Liver (tissue), 9 donors: ENCODE results near the gene RDX. TPM values are rescaled to one million over a fixed set of nuclear protein-coding genes. Genes with fewer than 3 reads are reported as not detected.

Source experiments
- DNase-seq: peaks from one replicate; pipeline ENCODE4 v3.0.0-alpha.2; 2017; ENCODE audit warnings: low spot score
- H3K27ac ChIP-seq, 2 donors: one replicate each; pipeline ENCODE4 v1.7.0; 2013; ENCODE audit warnings: inconsistent platforms in 2 of 2, low read length in 2 of 2, control low read depth in 1 of 2, low read depth in 1 of 2, mild to moderate bottlenecking in 1 of 2
- H3K27me3 ChIP-seq, 4 donors: one replicate each; pipeline versions ENCODE4 v1.6.1 to v1.7.0; 2013; ENCODE audit warnings: low read length in 3 of 4, inconsistent platforms in 1 of 4, mild to moderate bottlenecking in 1 of 4, moderate library complexity in 1 of 4; ENCODE audit not compliant: control insufficient read depth in 4 of 4, insufficient read depth in 4 of 4
- H3K36me3 ChIP-seq, 4 donors: one replicate each; pipeline versions ENCODE4 v1.6.1 to v1.7.0; 2013; ENCODE audit warnings: low read length in 3 of 4, mild to moderate bottlenecking in 3 of 4, low read depth in 1 of 4, moderate library complexity in 1 of 4; ENCODE audit not compliant: control insufficient read depth in 4 of 4, insufficient read depth in 3 of 4
- H3K4me1 ChIP-seq, 4 donors: one replicate each; pipeline versions ENCODE4 v1.6.1 to v1.7.0; 2013; ENCODE audit warnings: low read length in 3 of 4, mild to moderate bottlenecking in 3 of 4, moderate library complexity in 1 of 4; ENCODE audit not compliant: control insufficient read depth in 4 of 4, insufficient read depth in 4 of 4
- H3K4me3 ChIP-seq, 3 donors: one replicate each; pipeline versions ENCODE4 v1.6.1 to v1.7.0; 2013; ENCODE audit warnings: low read length in 3 of 3, control low read depth in 1 of 3, low read depth in 1 of 3, mild to moderate bottlenecking in 1 of 3
- H3K9ac ChIP-seq, 2 donors: one replicate each; pipeline ENCODE4 v1.7.0; 2013; ENCODE audit warnings: low read length in 2 of 2, mild to moderate bottlenecking in 2 of 2, moderate library complexity in 2 of 2, control low read depth in 1 of 2, low read depth in 1 of 2
- H3K9me3 ChIP-seq, 4 donors: one replicate each; pipeline versions ENCODE4 v1.6.1 to v1.7.0; 2013; ENCODE audit warnings: low read length in 3 of 4; ENCODE audit not compliant: control insufficient read depth in 4 of 4
- EGR1 ChIP-seq, 2 donors: IDR thresholded peaks; 2 replicates each; pipeline ENCODE4 v1.6.1; 2016 to 2018; ENCODE audit warnings: antibody characterized with exemption in 2 of 2, low read depth in 2 of 2
- GABPA ChIP-seq, 2 donors: IDR thresholded peaks in 1 of 2; conservative IDR thresholded peaks in 1 of 2; 2 replicates each; pipeline ENCODE4 v1.6.1; 2016; ENCODE audit warnings: antibody characterized with exemption in 2 of 2, mild to moderate bottlenecking in 1 of 2, moderate library complexity in 1 of 2
- HNF4G ChIP-seq: IDR thresholded peaks from 2 replicates; pipeline ENCODE4 v1.6.1; 2016; ENCODE audit warnings: antibody characterized with exemption
- JUND ChIP-seq, 2 donors: IDR thresholded peaks; 2 replicates each; pipeline ENCODE4 v1.6.1; 2016; ENCODE audit warnings: antibody characterized with exemption in 2 of 2
- RAD21 ChIP-seq, 2 donors: IDR thresholded peaks; 2 replicates each; pipeline ENCODE4 v1.6.1; 2016; ENCODE audit warnings: antibody characterized with exemption in 2 of 2, mild to moderate bottlenecking in 2 of 2
- RXRA ChIP-seq, 2 donors: IDR thresholded peaks; 2 replicates each; pipeline ENCODE4 v1.6.1; 2017 to 2018; ENCODE audit warnings: antibody characterized with exemption in 2 of 2, mild to moderate bottlenecking in 1 of 2
- SP1 ChIP-seq: IDR thresholded peaks from 2 replicates; pipeline ENCODE4 v1.6.1; 2018; ENCODE audit warnings: antibody characterized with exemption, mild to moderate bottlenecking
- TAF1 ChIP-seq: conservative IDR thresholded peaks from 2 replicates; pipeline ENCODE4 v1.6.1; 2016; ENCODE audit warnings: antibody characterized with exemption, mild to moderate bottlenecking
- YY1 ChIP-seq: IDR thresholded peaks from 2 replicates; pipeline ENCODE4 v1.6.1; 2016; ENCODE audit warnings: antibody characterized with exemption, mild to moderate bottlenecking
- WGBS: extraction: QIAGEN DNeasy Blood & Tissue Kit; methylation state at CpG from one replicate; pipeline ENCODE4 v1.1.7; 2013; 5-methylcytosine and 5-hydroxymethylcytosine counted together
- polyA plus RNA-seq, 2 donors: library from polyadenylated mRNA; stranded (reverse) in 1 of 2; unstranded in 1 of 2; fragments of 200-250 nt in 1 of 2; fragments of >200 nt in 1 of 2; fragmentation: Nextera tagmentation in 1 of 2; extraction: Ambion mirVana in 1 of 2; gene quantifications; one replicate each; pipeline versions ENCODE4 v1.2.1 to v1.2.3, GENCODE V29; 2013 to 2015
- total RNA-seq, 2 donors: library from RNA; depleted of rRNA; stranded (reverse); fragments of >200 nt; gene quantifications; one replicate each; pipeline ENCODE4 v1.2.3, GENCODE V29; 2014
- TF ChIP-seq, protein P1 (sequence below): IDR thresholded peaks from 2 replicates; pipeline ENCODE4 v1.6.1; 2016; ENCODE audit warnings: antibody characterized with exemption
- TF ChIP-seq, protein P2 (sequence below): IDR thresholded peaks from 2 replicates; pipeline ENCODE4 v1.6.1; 2016; ENCODE audit warnings: antibody characterized with exemption
- TF ChIP-seq, protein P3 (sequence below): IDR thresholded peaks from 2 replicates; pipeline ENCODE4 v1.6.1; 2016; ENCODE audit warnings: antibody characterized with exemption, mild to moderate bottlenecking
- TF ChIP-seq, protein P4 (sequence below): fragments of 150-350 bp; IDR thresholded peaks from 2 replicates; pipeline ENCODE4 v1.5.1; 2017; ENCODE audit warnings: improper control_type of control experiment, low read depth, low read length; ENCODE audit not compliant: missing input control
- donor health status: healthy.
- donor health status: healthy.
- donor health status: healthy.
- donor health status: healthy.
- donor health status: healthy.

The RDX gene
- total and polyA plus RNA-seq, 4 donors: 19.9 to 116 (median 53.9) TPM

DNA sequence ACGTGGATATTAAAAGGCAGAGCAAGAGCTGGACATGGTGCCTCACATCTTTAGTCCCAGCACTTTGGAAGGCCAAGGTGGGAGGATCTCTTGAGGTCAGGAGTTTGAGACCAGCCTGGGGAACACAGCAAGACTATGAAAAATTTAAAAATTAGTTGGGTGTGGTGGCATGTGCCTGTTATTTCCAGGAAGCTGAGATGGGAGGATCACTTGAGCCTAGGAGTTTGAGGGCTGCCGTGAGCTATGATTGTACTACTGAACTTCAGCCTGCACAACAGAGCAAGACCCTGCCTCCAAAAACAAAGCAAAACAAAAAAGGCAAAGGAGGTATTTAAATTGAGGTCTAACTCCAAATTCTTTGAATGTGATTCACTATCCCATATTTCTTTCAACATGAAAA lies 23.5 kb downstream of the RDX start:
- H3K9ac ChIP-seq: no peak overlapping the region

DNA sequence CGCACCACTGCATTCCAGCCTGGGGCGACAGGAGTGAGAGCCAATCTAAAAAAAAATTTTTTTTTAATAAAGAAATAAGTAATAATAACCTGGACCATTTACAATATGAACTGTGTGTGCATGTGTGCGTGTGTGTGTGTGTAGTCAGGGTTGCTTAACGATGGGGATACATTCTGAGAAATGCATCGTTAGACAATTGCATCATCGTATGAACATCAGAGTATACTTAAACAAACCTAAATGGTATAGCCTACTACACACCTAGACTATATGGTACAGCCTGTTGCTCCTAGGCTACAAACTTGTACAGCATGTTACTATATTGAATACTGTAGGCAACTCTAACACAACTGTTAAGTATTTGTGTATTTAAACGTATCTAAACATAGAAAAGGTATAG lies 26.4 kb downstream of the RDX start:
- no peaks in the 10 kb centered on the region for H3K9me3 ChIP-seq
- H3K27ac ChIP-seq: no peak overlapping the region
- no peaks in the 10 kb centered on the region for H3K27me3 ChIP-seq
- TF ChIP-seq HNF4G (no peak), RAD21 (IDR thresholded peaks at IDR 0.05) (no peak)
- H3K4me3 ChIP-seq: no peak overlapping the region
- no peak overlapping the region for H3K9ac ChIP-seq
- DNase-seq: no peak
- peaks cover 4 to 20% (median 15%) of the 10 kb centered on the region in 4 donors for H3K36me3 ChIP-seq
- WGBS: 94% methylated on average over 7 of the region's 7 CpGs
- no peaks in the 10 kb centered on the region for H3K4me1 ChIP-seq

More for the DNA sequence above, 23.5 kb downstream of the RDX start:
- H3K4me3 ChIP-seq: no peak overlapping the region
- 90% methylated on average over 2 of the region's 2 CpGs for WGBS
- H3K4me1 ChIP-seq: peaks cover 0 to 3% (median 0%) of the 10 kb centered on the region in 4 donors
- no peak for DNase-seq
- peaks cover 4 to 21% (median 16%) of the 10 kb centered on the region in 4 donors for H3K36me3 ChIP-seq
- no peaks in the 10 kb centered on the region for H3K9me3 ChIP-seq
- H3K27ac ChIP-seq: no peak overlapping the region
- TF ChIP-seq HNF4G: no peak
- no peak for TF ChIP-seq GABPA (IDR thresholded peaks at IDR 0.05 in 1 of 2, conservative IDR thresholded peaks at IDR 0.05 in 1 of 2)
- TF ChIP-seq, protein P1, sequence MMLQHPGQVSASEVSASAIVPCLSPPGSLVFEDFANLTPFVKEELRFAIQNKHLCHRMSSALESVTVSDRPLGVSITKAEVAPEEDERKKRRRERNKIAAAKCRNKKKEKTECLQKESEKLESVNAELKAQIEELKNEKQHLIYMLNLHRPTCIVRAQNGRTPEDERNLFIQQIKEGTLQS: no peak
- no peak for TF ChIP-seq RXRA (IDR thresholded peaks at IDR 0.05)
- no peak for TF ChIP-seq EGR1 (IDR thresholded peaks at IDR 0.05; ENCODE audit: low read depth in 2 of 2)
- TF ChIP-seq, protein P2, sequence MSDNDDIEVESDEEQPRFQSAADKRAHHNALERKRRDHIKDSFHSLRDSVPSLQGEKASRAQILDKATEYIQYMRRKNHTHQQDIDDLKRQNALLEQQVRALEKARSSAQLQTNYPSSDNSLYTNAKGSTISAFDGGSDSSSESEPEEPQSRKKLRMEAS: no peak
- TF ChIP-seq, protein P3, sequence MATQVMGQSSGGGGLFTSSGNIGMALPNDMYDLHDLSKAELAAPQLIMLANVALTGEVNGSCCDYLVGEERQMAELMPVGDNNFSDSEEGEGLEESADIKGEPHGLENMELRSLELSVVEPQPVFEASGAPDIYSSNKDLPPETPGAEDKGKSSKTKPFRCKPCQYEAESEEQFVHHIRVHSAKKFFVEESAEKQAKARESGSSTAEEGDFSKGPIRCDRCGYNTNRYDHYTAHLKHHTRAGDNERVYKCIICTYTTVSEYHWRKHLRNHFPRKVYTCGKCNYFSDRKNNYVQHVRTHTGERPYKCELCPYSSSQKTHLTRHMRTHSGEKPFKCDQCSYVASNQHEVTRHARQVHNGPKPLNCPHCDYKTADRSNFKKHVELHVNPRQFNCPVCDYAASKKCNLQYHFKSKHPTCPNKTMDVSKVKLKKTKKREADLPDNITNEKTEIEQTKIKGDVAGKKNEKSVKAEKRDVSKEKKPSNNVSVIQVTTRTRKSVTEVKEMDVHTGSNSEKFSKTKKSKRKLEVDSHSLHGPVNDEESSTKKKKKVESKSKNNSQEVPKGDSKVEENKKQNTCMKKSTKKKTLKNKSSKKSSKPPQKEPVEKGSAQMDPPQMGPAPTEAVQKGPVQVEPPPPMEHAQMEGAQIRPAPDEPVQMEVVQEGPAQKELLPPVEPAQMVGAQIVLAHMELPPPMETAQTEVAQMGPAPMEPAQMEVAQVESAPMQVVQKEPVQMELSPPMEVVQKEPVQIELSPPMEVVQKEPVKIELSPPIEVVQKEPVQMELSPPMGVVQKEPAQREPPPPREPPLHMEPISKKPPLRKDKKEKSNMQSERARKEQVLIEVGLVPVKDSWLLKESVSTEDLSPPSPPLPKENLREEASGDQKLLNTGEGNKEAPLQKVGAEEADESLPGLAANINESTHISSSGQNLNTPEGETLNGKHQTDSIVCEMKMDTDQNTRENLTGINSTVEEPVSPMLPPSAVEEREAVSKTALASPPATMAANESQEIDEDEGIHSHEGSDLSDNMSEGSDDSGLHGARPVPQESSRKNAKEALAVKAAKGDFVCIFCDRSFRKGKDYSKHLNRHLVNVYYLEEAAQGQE: no peak
- no peak for TF ChIP-seq YY1
- TF ChIP-seq JUND (IDR thresholded peaks at IDR 0.05): no peak
- no peak for TF ChIP-seq SP1
- TF ChIP-seq, protein P4, sequence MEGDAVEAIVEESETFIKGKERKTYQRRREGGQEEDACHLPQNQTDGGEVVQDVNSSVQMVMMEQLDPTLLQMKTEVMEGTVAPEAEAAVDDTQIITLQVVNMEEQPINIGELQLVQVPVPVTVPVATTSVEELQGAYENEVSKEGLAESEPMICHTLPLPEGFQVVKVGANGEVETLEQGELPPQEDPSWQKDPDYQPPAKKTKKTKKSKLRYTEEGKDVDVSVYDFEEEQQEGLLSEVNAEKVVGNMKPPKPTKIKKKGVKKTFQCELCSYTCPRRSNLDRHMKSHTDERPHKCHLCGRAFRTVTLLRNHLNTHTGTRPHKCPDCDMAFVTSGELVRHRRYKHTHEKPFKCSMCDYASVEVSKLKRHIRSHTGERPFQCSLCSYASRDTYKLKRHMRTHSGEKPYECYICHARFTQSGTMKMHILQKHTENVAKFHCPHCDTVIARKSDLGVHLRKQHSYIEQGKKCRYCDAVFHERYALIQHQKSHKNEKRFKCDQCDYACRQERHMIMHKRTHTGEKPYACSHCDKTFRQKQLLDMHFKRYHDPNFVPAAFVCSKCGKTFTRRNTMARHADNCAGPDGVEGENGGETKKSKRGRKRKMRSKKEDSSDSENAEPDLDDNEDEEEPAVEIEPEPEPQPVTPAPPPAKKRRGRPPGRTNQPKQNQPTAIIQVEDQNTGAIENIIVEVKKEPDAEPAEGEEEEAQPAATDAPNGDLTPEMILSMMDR: no peak
- H3K27me3 ChIP-seq: no peaks in the 10 kb centered on the region

DNA sequence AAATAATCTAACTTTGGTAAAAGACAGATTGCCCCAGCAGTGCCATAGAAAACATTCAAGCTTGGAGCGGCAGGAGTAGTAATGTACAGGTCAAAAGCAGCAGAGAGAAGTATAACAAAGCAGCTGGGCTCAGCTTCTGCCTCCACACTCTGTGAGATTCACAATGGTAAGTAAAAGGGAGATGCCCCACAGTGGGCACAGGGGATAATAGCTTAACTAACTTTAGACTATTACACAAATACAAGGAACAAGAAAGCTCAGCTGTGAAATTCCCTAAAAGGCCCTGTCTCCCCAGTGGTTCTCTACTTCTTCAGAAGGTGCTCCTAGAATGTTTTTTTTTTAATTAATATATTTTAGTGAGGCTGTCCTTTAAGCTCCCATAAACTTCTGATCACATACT lies 28.0 kb downstream of the RDX start:
- no peak for DNase-seq
- no peaks in the 10 kb centered on the region for H3K4me1 ChIP-seq
- H3K27me3 ChIP-seq: no peaks in the 10 kb centered on the region
- TF ChIP-seq GABPA (IDR thresholded peaks at IDR 0.05 in 1 of 2, conservative IDR thresholded peaks at IDR 0.05 in 1 of 2) (no peak), TAF1 (no peak), HNF4G (no peak), EGR1 (IDR thresholded peaks at IDR 0.05; ENCODE audit: low read depth in 2 of 2) (no peak)
- TF ChIP-seq, protein P1: no peak
- H3K27ac ChIP-seq: no peak overlapping the region
- WGBS: 97% methylated on average over 1 of the region's 1 CpG
- H3K9ac ChIP-seq: no peak overlapping the region
- peaks cover 4 to 29% (median 16%) of the 10 kb centered on the region in 4 donors for H3K36me3 ChIP-seq
- no peak overlapping the region for H3K4me3 ChIP-seq
- no peaks in the 10 kb centered on the region for H3K9me3 ChIP-seq
